K562 (cell line): Measurements from ENCODE around the gene ELOVL1. TPM values are rescaled to one million over a fixed set of nuclear protein-coding genes. Genes with fewer than 3 reads are reported as not detected.

ENCODE experiments used
- ERF ChIP-seq: fragments of 450-650 bp; formaldehyde crosslinking; IDR thresholded peaks from 2 replicates; pipeline ENCODE4 v1.4.0; 2020; ENCODE audit warnings: mild to moderate bottlenecking, mixed read lengths
- NCOA2 ChIP-seq, 2 experiments: fragments of 450-650 bp; IDR thresholded peaks; 2 replicates each; pipeline ENCODE4 v1.6.1; 2018; ENCODE audit warnings: mild to moderate bottlenecking in 2 of 2, moderate library complexity in 1 of 2; ENCODE audit not compliant: partially characterized antibody in 2 of 2
- ZFX ChIP-seq: sonication (generic); formaldehyde crosslinking; IDR thresholded peaks from 2 replicates; pipeline ENCODE4 v1.8.0; 2022; ENCODE audit warnings: mild to moderate bottlenecking, missing genetic modification reagents, moderate library complexity
- ZNF12 ChIP-seq: sonication (generic); formaldehyde crosslinking; IDR thresholded peaks from 2 replicates; pipeline ENCODE4 v1.4.0; 2020; ENCODE audit warnings: mild to moderate bottlenecking, missing genetic modification reagents
- polyA plus RNA-seq, 8 experiments: library from polyadenylated mRNA; depleted of rRNA in 4 of 8; stranded (reverse) in 5 of 8; unstranded in 3 of 8; fragments of >200 nt; fragmentation: Nextera tagmentation in 2 of 8; fragmentation: Illumina TruSeq in 1 of 8; extraction: Ambion mirVana in 2 of 8; extraction: Trizol in 1 of 8; gene quantifications; 2 replicates each; pipeline versions ENCODE4 v1.2.1 to v1.2.3, GENCODE V29; 2011 to 2014; ENCODE audit warnings: inconsistent platforms in 1 of 8, missing spikeins in 1 of 8
- total RNA-seq, 7 experiments: library from RNA; depleted of rRNA in 6 of 7; stranded (reverse); fragments of >200 nt in 6 of 7; fragmentation: Illumina TruSeq in 2 of 7; extraction: Trizol in 2 of 7; gene quantifications; 2 replicates each; pipeline versions ENCODE4 v1.2.1 to v1.2.3, GENCODE V29; 2011 to 2021; ENCODE audit warnings: low replicate concordance in 1 of 7
- TF ChIP-seq, protein P1 (sequence below): fragments of 250-450 bp; sonication (Bioruptor Pico); IDR thresholded peaks from 2 replicates; pipeline ENCODE4 v1.8.0; 2021; ENCODE audit warnings: borderline replicate concordance, mild to moderate bottlenecking, moderate library complexity; ENCODE audit not compliant: poor library complexity, severe bottlenecking
- TF ChIP-seq, protein P2 (sequence below): sonication (generic); formaldehyde crosslinking; IDR thresholded peaks from 2 replicates; pipeline ENCODE4 v1.8.0; 2023; ENCODE audit warnings: missing genetic modification reagents, mild to moderate bottlenecking, borderline replicate concordance
- TF ChIP-seq, protein P3 (sequence below), 3 experiments: fragments of 200-800 bp in 1 of 3; fragments of 250-450 bp in 1 of 3; fragments of 450-650 bp in 1 of 3; sonication (Bioruptor Pico) in 1 of 3; sonication (Bioruptor generic) in 1 of 3; formaldehyde crosslinking in 1 of 3; IDR thresholded peaks; 2 replicates each; pipeline versions ENCODE4 v1.6.1 to v1.8.0; 2016 to 2022; ENCODE audit warnings: mild to moderate bottlenecking in 2 of 3, missing genetic modification characterization in 2 of 3, missing compliant biosample characterization in 1 of 3, moderate library complexity in 1 of 3
- TF ChIP-seq, protein P4 (sequence below): fragments of 200-800 bp; sonication (Bioruptor generic); IDR thresholded peaks from 2 replicates; pipeline ENCODE4 v1.6.1; 2016; ENCODE audit warnings: missing genetic modification characterization, missing compliant biosample characterization

The ELOVL1 gene
- total and polyA plus RNA-seq, 9 of the 15 experiments (the other 6 are each of a cell fraction or from before 2014, with no cell fraction given) = 51.0 to 157 (median 70.3) TPM

DNA sequence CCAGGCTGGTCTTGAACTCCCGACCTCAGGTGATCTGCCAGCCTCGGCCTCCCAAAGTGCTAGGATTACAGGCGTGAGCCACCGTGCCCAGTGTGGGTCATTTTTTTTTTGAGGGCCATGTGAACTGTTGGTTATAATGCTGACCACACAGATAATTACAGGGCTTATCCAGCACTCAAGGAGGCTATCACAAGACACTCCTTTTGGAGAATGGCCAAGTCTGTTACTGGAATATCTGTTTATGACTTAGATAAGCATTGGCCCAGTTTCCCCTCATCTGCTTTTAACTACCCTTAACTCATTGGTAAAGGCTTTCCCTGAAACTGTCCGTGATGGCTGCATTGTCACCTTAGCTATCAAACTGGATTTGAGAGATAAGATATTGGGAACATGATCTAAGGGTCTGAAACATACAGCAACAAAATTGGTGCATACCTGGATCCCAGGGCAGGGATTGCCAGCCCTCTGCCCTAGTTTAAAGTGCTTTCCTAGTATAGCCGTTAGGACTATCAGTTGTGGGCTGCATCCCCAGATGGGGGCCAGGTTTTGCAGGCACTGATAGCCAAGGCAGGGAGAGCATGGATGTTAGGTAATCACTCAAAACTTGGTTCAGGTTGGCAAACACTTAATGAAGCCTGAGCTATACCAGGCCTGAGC lies 37.5 kb upstream of the ELOVL1 start (continued):
- TF ChIP-seq, protein P1, sequence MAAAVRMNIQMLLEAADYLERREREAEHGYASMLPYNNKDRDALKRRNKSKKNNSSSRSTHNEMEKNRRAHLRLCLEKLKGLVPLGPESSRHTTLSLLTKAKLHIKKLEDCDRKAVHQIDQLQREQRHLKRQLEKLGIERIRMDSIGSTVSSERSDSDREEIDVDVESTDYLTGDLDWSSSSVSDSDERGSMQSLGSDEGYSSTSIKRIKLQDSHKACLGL (CRISPR knock-in tag) = no peak
- peak in 1 of 2 experiments; percentile 65 for TF ChIP-seq NCOA2 (IDR thresholded peaks at IDR 0.05; ENCODE audit: partially characterized antibody in 2 of 2)
- TF ChIP-seq, protein P2, sequence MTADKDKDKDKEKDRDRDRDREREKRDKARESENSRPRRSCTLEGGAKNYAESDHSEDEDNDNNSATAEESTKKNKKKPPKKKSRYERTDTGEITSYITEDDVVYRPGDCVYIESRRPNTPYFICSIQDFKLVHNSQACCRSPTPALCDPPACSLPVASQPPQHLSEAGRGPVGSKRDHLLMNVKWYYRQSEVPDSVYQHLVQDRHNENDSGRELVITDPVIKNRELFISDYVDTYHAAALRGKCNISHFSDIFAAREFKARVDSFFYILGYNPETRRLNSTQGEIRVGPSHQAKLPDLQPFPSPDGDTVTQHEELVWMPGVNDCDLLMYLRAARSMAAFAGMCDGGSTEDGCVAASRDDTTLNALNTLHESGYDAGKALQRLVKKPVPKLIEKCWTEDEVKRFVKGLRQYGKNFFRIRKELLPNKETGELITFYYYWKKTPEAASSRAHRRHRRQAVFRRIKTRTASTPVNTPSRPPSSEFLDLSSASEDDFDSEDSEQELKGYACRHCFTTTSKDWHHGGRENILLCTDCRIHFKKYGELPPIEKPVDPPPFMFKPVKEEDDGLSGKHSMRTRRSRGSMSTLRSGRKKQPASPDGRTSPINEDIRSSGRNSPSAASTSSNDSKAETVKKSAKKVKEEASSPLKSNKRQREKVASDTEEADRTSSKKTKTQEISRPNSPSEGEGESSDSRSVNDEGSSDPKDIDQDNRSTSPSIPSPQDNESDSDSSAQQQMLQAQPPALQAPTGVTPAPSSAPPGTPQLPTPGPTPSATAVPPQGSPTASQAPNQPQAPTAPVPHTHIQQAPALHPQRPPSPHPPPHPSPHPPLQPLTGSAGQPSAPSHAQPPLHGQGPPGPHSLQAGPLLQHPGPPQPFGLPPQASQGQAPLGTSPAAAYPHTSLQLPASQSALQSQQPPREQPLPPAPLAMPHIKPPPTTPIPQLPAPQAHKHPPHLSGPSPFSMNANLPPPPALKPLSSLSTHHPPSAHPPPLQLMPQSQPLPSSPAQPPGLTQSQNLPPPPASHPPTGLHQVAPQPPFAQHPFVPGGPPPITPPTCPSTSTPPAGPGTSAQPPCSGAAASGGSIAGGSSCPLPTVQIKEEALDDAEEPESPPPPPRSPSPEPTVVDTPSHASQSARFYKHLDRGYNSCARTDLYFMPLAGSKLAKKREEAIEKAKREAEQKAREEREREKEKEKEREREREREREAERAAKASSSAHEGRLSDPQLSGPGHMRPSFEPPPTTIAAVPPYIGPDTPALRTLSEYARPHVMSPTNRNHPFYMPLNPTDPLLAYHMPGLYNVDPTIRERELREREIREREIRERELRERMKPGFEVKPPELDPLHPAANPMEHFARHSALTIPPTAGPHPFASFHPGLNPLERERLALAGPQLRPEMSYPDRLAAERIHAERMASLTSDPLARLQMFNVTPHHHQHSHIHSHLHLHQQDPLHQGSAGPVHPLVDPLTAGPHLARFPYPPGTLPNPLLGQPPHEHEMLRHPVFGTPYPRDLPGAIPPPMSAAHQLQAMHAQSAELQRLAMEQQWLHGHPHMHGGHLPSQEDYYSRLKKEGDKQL (CRISPR knock-in tag) = no peak
- TF ChIP-seq ZNF12 = no peak
- TF ChIP-seq ZFX (CRISPR knock-in tag) = no peak; the same call in 1 of the 2 replicates
- TF ChIP-seq, protein P3, sequence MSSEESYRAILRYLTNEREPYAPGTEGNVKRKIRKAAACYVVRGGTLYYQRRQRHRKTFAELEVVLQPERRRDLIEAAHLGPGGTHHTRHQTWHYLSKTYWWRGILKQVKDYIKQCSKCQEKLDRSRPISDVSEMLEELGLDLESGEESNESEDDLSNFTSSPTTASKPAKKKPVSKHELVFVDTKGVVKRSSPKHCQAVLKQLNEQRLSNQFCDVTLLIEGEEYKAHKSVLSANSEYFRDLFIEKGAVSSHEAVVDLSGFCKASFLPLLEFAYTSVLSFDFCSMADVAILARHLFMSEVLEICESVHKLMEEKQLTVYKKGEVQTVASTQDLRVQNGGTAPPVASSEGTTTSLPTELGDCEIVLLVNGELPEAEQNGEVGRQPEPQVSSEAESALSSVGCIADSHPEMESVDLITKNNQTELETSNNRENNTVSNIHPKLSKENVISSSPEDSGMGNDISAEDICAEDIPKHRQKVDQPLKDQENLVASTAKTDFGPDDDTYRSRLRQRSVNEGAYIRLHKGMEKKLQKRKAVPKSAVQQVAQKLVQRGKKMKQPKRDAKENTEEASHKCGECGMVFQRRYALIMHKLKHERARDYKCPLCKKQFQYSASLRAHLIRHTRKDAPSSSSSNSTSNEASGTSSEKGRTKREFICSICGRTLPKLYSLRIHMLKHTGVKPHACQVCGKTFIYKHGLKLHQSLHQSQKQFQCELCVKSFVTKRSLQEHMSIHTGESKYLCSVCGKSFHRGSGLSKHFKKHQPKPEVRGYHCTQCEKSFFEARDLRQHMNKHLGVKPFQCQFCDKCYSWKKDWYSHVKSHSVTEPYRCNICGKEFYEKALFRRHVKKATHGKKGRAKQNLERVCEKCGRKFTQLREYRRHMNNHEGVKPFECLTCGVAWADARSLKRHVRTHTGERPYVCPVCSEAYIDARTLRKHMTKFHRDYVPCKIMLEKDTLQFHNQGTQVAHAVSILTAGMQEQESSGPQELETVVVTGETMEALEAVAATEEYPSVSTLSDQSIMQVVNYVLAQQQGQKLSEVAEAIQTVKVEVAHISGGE (CRISPR knock-in tag; IDR thresholded peaks at IDR 0.05) = peak in 1 of 3 experiments; percentile 59; a peak in 2 of 6 replicates
- TF ChIP-seq ERF (CRISPR knock-in tag) = no peak
- TF ChIP-seq, protein P4, sequence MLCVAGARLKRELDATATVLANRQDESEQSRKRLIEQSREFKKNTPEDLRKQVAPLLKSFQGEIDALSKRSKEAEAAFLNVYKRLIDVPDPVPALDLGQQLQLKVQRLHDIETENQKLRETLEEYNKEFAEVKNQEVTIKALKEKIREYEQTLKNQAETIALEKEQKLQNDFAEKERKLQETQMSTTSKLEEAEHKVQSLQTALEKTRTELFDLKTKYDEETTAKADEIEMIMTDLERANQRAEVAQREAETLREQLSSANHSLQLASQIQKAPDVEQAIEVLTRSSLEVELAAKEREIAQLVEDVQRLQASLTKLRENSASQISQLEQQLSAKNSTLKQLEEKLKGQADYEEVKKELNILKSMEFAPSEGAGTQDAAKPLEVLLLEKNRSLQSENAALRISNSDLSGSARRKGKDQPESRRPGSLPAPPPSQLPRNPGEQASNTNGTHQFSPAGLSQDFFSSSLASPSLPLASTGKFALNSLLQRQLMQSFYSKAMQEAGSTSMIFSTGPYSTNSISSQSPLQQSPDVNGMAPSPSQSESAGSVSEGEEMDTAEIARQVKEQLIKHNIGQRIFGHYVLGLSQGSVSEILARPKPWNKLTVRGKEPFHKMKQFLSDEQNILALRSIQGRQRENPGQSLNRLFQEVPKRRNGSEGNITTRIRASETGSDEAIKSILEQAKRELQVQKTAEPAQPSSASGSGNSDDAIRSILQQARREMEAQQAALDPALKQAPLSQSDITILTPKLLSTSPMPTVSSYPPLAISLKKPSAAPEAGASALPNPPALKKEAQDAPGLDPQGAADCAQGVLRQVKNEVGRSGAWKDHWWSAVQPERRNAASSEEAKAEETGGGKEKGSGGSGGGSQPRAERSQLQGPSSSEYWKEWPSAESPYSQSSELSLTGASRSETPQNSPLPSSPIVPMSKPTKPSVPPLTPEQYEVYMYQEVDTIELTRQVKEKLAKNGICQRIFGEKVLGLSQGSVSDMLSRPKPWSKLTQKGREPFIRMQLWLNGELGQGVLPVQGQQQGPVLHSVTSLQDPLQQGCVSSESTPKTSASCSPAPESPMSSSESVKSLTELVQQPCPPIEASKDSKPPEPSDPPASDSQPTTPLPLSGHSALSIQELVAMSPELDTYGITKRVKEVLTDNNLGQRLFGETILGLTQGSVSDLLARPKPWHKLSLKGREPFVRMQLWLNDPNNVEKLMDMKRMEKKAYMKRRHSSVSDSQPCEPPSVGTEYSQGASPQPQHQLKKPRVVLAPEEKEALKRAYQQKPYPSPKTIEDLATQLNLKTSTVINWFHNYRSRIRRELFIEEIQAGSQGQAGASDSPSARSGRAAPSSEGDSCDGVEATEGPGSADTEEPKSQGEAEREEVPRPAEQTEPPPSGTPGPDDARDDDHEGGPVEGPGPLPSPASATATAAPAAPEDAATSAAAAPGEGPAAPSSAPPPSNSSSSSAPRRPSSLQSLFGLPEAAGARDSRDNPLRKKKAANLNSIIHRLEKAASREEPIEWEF (CRISPR knock-in tag) = no peak
